ENCODE data around the gene RGR.

RGR gene

GRCh38 chr10:84244651-84245270 is at the start of gene RGR:
Gene RGR (plus strand): TSS chr10:84245053. CDS start chr10:84245091, 38 bp downstream.
- no peak within 1 kb of the TSS for H3K27ac Mint-ChIP-seq
- H3K27me3 Mint-ChIP-seq = peaks cover 22% of the 10 kb centered on the region
- H3K4me1 Mint-ChIP-seq = no peaks in the 10 kb centered on the region
- H3K4me3 Mint-ChIP-seq = no peak within 1 kb of the TSS
- no peaks in the 10 kb centered on the region for H3K9me3 Mint-ChIP-seq
- DNase-seq = no peak
- H3K36me3 Mint-ChIP-seq = no peaks in the 10 kb centered on the region
- CTCF ChIA-PET = no interaction called here

DNA sequence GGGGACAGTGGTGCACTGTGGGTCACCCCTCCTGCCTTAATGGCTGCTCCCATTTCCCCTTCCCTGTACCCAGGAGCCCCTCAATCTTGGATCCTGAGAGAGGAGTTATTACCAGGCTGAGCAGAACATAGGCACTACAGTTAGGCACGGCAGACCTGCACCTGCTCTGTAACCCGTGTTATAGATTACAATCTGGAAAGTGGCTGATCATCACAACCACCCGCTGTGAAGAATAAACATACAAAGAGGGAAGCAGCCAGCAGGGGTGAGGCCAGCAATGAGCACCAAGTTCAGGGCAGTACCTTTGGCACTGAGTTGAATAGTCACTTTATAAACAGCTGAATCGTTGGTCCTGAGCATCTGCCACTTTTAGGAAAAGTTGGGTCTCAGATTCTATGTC is 48.8 kb upstream of the RGR start:
- Mint-ChIP-seq H3K27ac (no peak overlapping the region), H3K27me3 (peaks cover 78% of the 10 kb centered on the region), H3K36me3 (no peaks in the 10 kb centered on the region), H3K4me1 (peaks cover 5% of the 10 kb centered on the region), H3K4me3 (no peak overlapping the region), H3K9me3 (no peaks in the 10 kb centered on the region)
- DNase-seq = no peak
- CTCF ChIA-PET = no interaction called here

DNA sequence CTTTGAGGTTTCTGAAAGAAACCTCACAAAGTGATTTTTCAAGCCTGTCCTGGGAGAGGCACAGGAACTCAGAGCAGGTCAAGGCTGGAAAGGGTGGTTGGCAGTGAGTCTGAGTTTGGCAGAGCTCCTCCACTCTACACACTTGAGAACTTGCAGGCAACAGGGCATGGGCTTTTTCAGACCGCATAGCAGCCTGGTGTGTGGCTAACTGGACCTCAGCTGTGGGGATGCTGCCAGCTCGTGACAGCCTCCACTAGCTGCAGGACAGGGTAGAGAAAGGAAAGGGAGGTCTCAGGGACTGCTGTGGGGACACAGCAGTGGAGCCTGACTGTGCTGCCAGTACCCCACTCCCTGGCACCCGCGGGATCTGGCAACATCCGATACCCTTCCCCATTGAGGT is 47.9 kb upstream of the RGR start:
- Mint-ChIP-seq H3K36me3 (no peaks in the 10 kb centered on the region), H3K4me3 (no peak overlapping the region), H3K27me3 (peaks cover 76% of the 10 kb centered on the region), H3K4me1 (no peaks in the 10 kb centered on the region), H3K27ac (no peak overlapping the region), H3K9me3 (no peaks in the 10 kb centered on the region)
- CTCF ChIA-PET = interaction anchor here (1.5 to 1.6 kb wide), 2 partner anchors 17 to 49 kb away, joined by 5 to 6 read pairs; no protein-coding TSS in a partner anchor
- DNase-seq = no peak

DNA sequence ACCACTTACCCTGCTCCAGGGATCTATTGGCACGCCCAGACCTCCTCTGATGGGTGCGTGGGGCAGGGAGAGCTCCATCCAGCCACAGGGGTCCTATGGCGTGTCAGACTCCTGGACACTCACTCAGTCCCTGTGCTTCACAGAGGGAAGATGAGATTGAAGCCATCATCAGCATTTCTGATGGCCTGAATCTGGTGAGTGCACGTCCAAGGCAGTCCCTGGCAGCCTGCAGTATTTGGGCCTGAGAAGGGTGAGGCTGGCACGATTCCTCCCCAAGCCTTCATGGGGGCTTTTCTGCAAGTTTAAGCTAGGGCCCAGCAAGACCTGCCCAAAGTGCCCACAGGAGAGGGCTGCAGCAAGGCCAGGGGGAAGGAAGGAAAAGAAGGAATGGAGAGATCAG is 47.2 kb upstream of the RGR start:
- Mint-ChIP-seq H3K27me3 (peaks cover 69% of the 10 kb centered on the region), H3K4me3 (no peak overlapping the region), H3K4me1 (no peaks in the 10 kb centered on the region), H3K9me3 (no peaks in the 10 kb centered on the region), H3K27ac (no peak overlapping the region), H3K36me3 (no peaks in the 10 kb centered on the region)
- CTCF ChIA-PET = interaction anchor here (1.5 to 1.6 kb wide), 2 partner anchors 16 to 49 kb away, joined by 5 to 6 read pairs; no protein-coding TSS in a partner anchor
- DNase-seq = no peak

GRCh38 chr10:84198206-84198915 is 46.5 kb upstream of the RGR start:
- H3K27ac Mint-ChIP-seq = no peak overlapping the region
- no peak for DNase-seq
- CTCF ChIA-PET = interaction anchor here (1.5 to 1.6 kb wide), 2 partner anchors 16 to 50 kb away, joined by 5 to 6 read pairs; no protein-coding TSS in a partner anchor
- H3K4me1 Mint-ChIP-seq = no peaks in the 10 kb centered on the region
- no peaks in the 10 kb centered on the region for H3K9me3 Mint-ChIP-seq
- H3K27me3 Mint-ChIP-seq = peaks cover 62% of the 10 kb centered on the region
- no peak overlapping the region for H3K4me3 Mint-ChIP-seq
- no peaks in the 10 kb centered on the region for H3K36me3 Mint-ChIP-seq

GRCh38 chr10:84200537-84201243 is 44.2 kb upstream of the RGR start:
- Mint-ChIP-seq H3K27ac (no peak overlapping the region), H3K4me1 (no peaks in the 10 kb centered on the region), H3K27me3 (peaks cover 41% of the 10 kb centered on the region), H3K36me3 (no peaks in the 10 kb centered on the region), H3K4me3 (no peak overlapping the region), H3K9me3 (no peaks in the 10 kb centered on the region)
- CTCF ChIA-PET = interaction anchor here (1.4 kb wide), 2 partner anchors 51 to 53 kb away, joined by 3 to 7 read pairs; no protein-coding TSS in a partner anchor
- DNase-seq = no peak

DNA sequence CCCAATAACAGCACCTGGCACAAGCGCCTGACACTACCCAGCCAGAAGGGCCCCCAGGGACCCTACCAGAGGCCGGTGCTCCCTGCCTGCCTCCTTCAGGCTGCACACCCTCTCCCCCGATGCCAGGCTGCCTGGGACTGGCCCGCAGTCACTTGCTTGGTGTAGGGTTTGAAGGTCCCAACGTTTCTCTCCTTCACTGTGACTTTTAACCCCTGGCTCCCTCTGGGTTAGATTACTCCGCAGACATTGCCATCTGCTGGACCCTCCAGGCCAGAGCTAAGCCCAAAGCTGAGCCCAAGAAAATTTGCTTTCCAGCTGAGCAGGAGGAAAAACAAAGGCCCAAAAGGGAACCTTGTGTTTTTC is 43.6 kb upstream of the RGR start:
- Mint-ChIP-seq H3K9me3 (no peaks in the 10 kb centered on the region), H3K36me3 (no peaks in the 10 kb centered on the region), H3K27me3 (peaks cover 37% of the 10 kb centered on the region), H3K4me3 (no peak overlapping the region), H3K4me1 (no peaks in the 10 kb centered on the region), H3K27ac (peak overlapping the region; percentile 28)
- DNase-seq = no peak
- CTCF ChIA-PET = interaction anchor here (1.4 to 8.0 kb wide), 3 partner anchors 52 to 54 kb away, joined by 3 to 146 read pairs (median 7); no protein-coding TSS in a partner anchor

GRCh38 chr10:84201682-84202081 is 43.2 kb upstream of the RGR start:
- Mint-ChIP-seq H3K4me1 (no peaks in the 10 kb centered on the region), H3K9me3 (no peaks in the 10 kb centered on the region), H3K4me3 (no peak overlapping the region), H3K27ac (no peak overlapping the region), H3K36me3 (no peaks in the 10 kb centered on the region), H3K27me3 (peaks cover 34% of the 10 kb centered on the region)
- DNase-seq = no peak
- CTCF ChIA-PET = interaction anchor here (0.9 to 8.0 kb wide), 3 partner anchors 54 to 61 kb away, joined by 3 to 146 read pairs (median 4); no protein-coding TSS in a partner anchor

GRCh38 chr10:84202349-84202748 is 42.5 kb upstream of the RGR start:
- no peaks in the 10 kb centered on the region for H3K4me1 Mint-ChIP-seq
- H3K4me3 Mint-ChIP-seq = no peak overlapping the region
- no peaks in the 10 kb centered on the region for H3K36me3 Mint-ChIP-seq
- no peaks in the 10 kb centered on the region for H3K9me3 Mint-ChIP-seq
- no peak overlapping the region for H3K27ac Mint-ChIP-seq
- H3K27me3 Mint-ChIP-seq = peaks cover 33% of the 10 kb centered on the region
- DNase-seq = no peak
- CTCF ChIA-PET = interaction anchor here (0.9 to 8.0 kb wide), 3 partner anchors 54 to 62 kb away, joined by 3 to 146 read pairs (median 4); no protein-coding TSS in a partner anchor

DNA sequence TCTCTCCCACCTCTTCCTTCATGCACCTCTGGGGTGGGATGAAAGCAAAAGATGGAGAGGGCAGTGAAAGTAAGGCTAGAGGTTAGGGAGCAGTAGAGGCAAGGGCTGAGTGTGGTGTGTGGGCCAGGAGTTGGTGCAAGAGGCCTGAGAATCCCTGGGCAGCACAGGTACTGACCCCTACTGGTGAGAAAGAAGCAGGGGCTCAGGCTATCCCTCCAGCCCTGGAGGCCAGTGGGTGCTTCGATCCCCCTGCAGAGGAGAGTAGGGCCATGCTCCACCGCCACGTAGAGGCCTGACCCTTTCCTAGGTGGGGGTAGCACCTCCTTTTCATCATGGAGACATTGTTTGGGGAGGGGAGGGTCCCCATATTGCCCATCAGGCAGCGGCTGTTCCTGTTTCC is 40.7 kb upstream of the RGR start:
- Mint-ChIP-seq H3K4me3 (no peak overlapping the region), H3K36me3 (no peaks in the 10 kb centered on the region), H3K27me3 (peaks cover 21% of the 10 kb centered on the region), H3K27ac (no peak overlapping the region), H3K9me3 (no peaks in the 10 kb centered on the region), H3K4me1 (no peaks in the 10 kb centered on the region)
- no peak for DNase-seq
- CTCF ChIA-PET = interaction anchor here (1.3 to 8.0 kb wide), 4 partner anchors 11 to 57 kb away, joined by 3 to 146 read pairs (median 6); no protein-coding TSS in a partner anchor

DNA sequence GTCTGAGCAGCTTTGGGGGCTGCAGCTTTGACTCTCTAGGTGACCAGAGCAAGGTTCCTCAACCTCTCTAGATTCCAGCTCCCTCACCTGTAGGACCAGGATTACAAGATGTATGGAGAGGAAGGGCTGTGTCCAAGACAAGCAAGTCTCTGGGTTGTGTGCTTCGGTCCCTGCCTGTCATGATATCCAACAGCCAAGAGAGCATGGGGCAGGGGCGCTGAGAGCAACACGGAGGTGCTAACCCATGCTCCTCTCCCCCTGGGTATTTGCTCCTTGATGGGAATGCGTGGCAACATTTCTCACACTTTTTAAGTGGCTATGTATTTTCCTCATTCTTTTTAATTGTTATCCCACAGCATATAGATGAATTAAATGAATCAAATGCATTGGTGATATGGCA is 40.2 kb upstream of the RGR start:
- Mint-ChIP-seq H3K36me3 (no peaks in the 10 kb centered on the region), H3K27ac (no peak overlapping the region), H3K4me3 (no peak overlapping the region), H3K27me3 (peaks cover 20% of the 10 kb centered on the region), H3K4me1 (no peaks in the 10 kb centered on the region), H3K9me3 (no peaks in the 10 kb centered on the region)
- CTCF ChIA-PET = interaction anchor here (0.5 to 8.0 kb wide), 14 partner anchors 9 to 145 kb away, joined by 3 to 146 read pairs (median 4); no protein-coding TSS in a partner anchor
- DNase-seq = no peak

- Mint-ChIP-seq H3K27ac (no peak overlapping the region), H3K9me3 (no peaks in the 10 kb centered on the region), H3K4me3 (no peak overlapping the region), H3K36me3 (no peaks in the 10 kb centered on the region), H3K27me3 (peaks cover 20% of the 10 kb centered on the region), H3K4me1 (no peaks in the 10 kb centered on the region)
- CTCF ChIA-PET = interaction anchor here (0.5 to 8.0 kb wide), 17 partner anchors 8 to 145 kb away, joined by 3 to 146 read pairs (median 4); no protein-coding TSS in a partner anchor
- DNase-seq = peak; percentile 84
These were observed 39.6 kb upstream of the RGR start for GRCh38 chr10:84205049-84205852.

DNA sequence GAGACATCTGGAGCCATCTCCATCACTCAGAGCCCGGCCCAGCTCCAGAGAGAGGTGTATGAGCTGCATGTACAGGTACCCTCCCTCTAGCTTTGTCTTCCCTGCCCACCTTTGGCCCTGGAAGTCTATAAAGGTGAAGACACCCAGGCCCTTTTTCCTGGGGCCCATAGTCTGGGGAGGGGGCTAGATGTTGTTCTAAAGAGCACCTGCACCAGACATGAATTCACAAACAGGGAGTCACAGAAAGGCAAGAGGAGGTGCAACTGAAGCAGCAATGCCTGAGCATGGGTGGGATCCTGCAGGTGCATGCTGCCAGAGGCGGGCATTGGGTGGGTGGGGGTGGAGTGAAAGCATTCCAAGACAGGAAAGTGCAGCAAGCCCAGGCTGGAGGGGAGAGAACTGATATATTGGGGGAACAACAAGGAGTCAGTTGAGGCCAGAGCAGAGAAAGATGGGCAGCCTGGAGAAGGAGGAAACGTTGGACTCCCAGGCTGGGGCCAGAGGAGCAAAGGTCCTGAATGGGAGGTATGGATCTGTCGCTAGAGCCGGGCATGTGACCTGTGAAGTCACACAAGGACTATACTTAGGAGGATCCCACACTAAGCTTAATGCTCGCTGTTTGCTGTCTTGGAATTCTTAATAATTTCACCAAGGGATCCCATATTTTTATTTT is 38.9 kb upstream of the RGR start:
- DNase-seq = no peak
- H3K36me3 Mint-ChIP-seq = no peaks in the 10 kb centered on the region

More for the DNA sequence above, 38.9 kb upstream of the RGR start:
- CTCF ChIA-PET = interaction anchor here (0.7 to 8.0 kb wide), 12 partner anchors 8 to 348 kb away, joined by 3 to 146 read pairs (median 4); no protein-coding TSS in a partner anchor
- Mint-ChIP-seq H3K9me3 (no peaks in the 10 kb centered on the region), H3K27ac (no peak overlapping the region), H3K27me3 (peaks cover 16% of the 10 kb centered on the region), H3K4me3 (no peak overlapping the region), H3K4me1 (no peaks in the 10 kb centered on the region)
